Subcutaneous adipose tissue (tissue), 4 donors: ENCODE data around the gene TNIP3. TPM values are rescaled to one million over a fixed set of nuclear protein-coding genes. Genes with fewer than 3 reads are reported as not detected.

ENCODE experiments used
- total RNA-seq, 4 donors: library from RNA; depleted of rRNA; stranded (reverse); fragments of >200 nt; gene quantifications; one replicate each; pipeline ENCODE4 v1.1.0, GENCODE V29; 2016
- TF ChIP-seq, protein P1 (sequence below): fragments of 450-650 bp; IDR thresholded peaks from one replicate; pipeline ENCODE4 v1.5.1; 2016; ENCODE audit warnings: low read depth, mild to moderate bottlenecking, control low read depth, antibody characterized with exemption, moderate library complexity

The TNIP3 gene
- total RNA-seq, 4 donors from 2014 or later: 0.34 TPM; not detected in 3

DNA sequence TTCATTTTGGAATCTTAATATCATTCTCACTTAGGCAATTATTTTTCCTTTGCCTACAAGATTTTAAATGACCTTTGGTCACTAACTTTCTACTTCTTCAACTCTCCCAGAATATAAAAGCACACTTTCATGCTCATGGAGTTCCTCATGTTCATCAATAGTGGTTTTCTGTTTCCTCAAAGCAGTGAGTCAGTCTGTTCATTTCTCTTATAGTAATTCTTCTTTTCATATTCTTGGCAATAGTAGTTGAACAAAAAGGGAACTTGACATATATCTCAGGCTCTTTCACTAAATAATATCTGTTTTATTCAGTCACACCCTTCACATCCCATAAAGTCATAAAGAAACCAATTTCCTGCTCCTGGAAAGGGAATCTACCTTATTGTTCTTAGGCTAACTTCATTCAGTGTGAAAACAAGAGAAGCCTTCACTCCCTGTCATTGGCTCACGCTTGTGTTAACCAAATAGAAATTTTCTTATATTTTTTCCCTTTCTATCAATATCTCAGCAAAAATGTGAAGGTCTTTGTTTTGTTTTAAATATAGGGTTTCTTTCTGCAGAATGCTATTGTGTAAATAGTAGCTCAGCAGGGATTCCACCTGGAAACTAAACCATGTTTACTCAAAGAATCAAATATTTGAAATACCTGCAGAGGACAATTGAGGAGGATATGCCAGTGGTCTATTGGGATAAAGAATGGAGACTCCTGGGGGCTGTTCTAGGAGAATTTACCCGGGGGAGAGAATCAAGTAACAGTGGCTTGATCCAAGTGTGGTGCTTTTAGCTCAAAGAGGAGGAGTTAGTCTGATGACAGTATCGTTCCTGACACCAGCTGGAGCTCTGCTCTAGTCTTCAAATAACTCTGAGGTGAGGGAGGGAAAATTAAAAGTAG lies 13.4 kb upstream of the TNIP3 start:
- TF ChIP-seq, protein P1, sequence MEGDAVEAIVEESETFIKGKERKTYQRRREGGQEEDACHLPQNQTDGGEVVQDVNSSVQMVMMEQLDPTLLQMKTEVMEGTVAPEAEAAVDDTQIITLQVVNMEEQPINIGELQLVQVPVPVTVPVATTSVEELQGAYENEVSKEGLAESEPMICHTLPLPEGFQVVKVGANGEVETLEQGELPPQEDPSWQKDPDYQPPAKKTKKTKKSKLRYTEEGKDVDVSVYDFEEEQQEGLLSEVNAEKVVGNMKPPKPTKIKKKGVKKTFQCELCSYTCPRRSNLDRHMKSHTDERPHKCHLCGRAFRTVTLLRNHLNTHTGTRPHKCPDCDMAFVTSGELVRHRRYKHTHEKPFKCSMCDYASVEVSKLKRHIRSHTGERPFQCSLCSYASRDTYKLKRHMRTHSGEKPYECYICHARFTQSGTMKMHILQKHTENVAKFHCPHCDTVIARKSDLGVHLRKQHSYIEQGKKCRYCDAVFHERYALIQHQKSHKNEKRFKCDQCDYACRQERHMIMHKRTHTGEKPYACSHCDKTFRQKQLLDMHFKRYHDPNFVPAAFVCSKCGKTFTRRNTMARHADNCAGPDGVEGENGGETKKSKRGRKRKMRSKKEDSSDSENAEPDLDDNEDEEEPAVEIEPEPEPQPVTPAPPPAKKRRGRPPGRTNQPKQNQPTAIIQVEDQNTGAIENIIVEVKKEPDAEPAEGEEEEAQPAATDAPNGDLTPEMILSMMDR: no peak

DNA sequence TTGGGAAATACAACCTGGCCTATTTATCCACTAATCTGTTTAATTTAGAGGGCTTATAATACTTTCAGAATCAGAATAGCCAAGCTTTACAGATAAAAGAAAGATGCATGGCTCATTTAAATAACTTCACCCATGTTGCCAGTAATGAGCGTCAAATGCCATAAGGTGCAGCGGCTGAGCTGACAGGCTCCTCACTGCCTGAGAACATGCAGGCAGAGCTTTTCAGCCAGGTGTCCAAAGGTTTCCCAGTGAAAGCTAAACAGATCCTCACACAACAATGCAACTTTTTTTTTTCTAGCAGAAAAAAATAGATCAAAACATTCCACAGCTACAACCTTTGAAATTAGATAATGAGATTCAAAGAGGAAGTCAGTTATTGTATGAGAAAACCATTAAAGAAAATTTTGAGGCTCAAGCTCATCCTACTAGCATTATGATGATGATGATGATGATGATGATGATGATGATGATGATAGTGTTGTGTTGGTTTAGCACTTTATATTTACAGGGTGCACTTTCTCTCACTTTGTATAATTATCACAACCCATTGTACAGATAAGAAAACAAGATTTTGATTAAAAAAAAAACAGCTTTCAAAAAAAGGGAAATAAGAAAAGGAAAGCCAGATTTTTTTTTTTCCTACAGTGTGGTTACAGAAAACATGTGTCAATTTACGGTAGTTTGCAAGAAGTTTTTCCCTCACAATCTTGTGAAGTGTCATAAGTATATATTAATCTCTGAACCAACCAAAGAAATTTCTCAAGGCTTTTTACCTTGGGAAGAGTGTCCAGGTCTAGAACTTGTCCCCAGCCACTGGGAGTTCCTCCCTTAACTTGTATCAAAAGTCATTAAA lies 12.2 kb upstream of the TNIP3 start:
- TF ChIP-seq, protein P1: no peak

DNA sequence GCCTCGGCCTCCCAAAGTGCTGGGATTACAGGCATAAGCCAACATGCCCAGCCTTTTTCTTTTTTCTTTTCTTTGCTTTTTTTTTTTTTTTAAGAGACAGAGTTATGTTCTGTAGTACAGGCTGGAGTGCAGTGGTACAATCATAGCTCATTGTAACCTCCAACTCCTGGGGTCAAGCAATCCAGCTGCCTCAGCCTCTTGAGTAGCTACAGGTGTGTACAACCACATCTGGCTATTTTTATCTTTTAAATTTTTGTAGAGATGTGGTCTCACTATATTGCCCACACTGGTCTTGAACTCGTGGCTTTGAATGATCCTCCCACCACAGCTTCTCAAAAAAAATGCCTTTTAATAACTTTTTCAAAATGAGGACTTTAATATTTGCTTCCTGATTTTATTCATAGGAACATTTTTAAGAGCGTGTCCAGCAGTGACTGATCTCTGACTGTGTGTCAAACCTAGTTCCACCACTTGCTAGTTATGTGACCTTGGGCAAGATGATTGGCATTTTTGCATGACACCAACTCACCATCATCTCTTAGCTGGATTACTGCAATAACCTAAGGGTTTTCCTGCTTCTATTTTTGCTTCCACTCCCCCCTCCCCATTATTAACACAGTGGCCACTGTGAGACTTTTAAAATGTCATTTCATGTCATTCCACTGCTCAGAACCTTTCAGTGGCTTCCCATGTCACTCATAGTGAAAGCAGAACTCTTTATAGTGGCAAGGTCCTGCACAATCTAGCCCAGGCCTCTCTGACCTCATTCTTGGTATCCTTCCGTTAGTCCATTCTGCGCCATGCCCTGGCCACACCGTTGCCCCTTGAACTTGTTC lies 4.5 kb upstream of the TNIP3 start:
- TF ChIP-seq, protein P1: no peak

DNA sequence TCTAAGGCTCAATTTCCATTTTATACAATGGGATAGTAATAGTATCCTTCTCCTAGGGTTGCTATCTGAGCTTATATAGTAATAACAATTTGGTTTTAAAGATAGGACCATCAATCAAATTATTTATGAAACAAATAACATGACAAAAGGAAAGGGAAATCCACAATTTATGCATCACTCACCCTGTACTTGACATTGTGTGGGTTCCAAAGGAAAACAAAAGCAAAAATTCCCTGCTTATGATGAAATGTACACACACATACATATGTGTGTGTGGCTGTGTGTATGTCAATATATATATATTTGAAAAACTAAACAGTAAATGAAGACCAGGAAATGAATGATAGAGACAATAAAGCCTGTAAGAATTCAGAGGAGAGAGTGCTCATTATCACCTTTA lies 2.9 kb upstream of the TNIP3 start:
- TF ChIP-seq, protein P1: no peak

DNA sequence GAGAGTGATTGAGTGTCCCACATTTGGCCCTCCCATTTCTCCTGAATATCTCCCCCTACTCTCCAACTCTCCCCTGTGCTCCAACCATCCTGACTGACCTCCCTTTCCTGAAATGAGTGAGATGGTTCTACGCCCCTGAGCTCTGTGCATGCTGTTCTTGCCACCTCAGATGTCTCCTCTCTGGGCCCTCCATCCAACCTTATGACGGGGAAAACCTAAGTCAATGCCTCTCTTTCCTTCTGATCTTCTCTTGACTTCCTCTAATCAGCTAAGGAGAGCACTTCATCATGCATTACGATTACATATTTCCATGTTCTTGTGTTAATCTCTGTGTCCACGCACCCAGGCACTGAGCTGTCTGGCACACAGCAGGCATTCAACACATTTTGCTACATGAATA lies 1.1 kb upstream of the TNIP3 start:
- TF ChIP-seq, protein P1: no peak

DNA sequence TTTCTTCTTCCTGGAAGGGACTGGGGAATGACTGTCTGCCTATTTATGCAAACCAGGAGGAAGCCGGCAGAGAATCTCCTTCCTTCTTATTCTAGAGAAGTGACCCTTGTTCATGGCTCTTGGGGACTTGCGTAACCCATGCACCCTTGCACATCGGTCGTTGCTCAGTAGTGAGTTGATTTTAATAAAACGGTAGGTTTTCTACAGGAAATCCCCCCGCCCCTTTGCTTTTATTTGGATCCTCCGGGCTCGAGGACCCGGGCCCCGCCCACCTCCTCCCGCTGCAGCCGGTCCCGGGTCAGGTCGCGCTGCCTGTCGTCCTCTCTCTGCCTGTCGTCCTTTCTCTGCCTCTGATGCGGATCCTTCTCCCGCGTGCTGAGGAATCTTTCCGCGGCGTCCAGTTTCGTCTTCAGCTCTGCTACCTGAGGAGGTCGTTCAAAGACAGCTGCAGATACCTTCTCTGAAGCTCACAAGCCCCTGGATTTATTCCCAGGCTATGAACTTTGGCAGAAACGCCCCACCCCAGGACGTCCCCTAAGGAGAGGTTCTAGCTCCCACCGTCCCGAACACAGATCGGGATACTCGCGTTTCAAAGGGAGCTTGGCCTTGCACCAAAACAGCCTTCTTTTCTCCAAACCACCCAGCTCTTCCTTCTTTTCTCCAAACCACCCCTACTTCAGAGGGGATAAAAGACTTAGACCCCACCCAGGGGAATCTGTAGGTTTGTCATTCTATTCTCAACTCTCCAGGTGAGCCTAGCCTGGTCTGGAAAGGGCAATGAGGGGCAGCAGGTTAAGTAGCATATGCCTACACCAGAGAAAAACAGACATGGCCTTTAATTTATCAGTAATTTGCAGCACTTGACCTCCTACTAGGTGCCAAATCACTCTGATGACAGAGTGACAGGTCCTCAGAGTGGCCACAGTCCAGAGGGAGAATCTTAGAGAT lies 7.0 kb downstream of the TNIP3 start:
- TF ChIP-seq, protein P1: no peak
